Heart left ventricle (tissue), 13 donors: ENCODE measurements around the gene EPG5.

Experiments used
- CTCF ChIP-seq, 12 donors: fragments of 200-600 bp; sonication (generic) in 4 of 12; IDR thresholded peaks; one replicate each; pipeline versions ENCODE4 v1.5.0 to v1.8.0; 2018 to 2022; ENCODE audit warnings: antibody characterized with exemption in 12 of 12, mild to moderate bottlenecking in 5 of 12
- POLR2A ChIP-seq, 2 donors: fragments of 450-650 bp; IDR thresholded peaks; one replicate each; pipeline ENCODE4 v1.6.1; 2017; ENCODE audit warnings: antibody characterized with exemption in 2 of 2, mild to moderate bottlenecking in 2 of 2, moderate library complexity in 2 of 2
- donor health status: ischemic (EF 13 %, LVEDD 7.1; RV severe dilation, severe dysfunction).
- donor health status: DM: no; HTN: yes; CAD: no.
- donor health status: DM: no; HTN: no; CAD: no.
- donor health status: ischemic (EF 25% LVEDD 6.9; RV normal size, moderate dysfunction).
- donor health status: ischemic (EF 25% LVEDD 5.7; RV mildly dilated, moderate dysfunction).
- donor health status: ischemic (EF 35%, LVEDD 5.7; RV mildly dilated, moderate dysfunction).
- donor health status: nonischemic (EF 11% LVEDD 7.7; RV severe dilation, severe dysfunction).
- donor health status: DM: yes; HTN: yes; CAD: no.
- donor health status: PGD.
- donor health status: ischemic (EF 29% LVEDD 5.4; RV normal size, mild dysfunction).
- donor health status: nonischemic (EF 23%, LVEDD 6.1; RV moderate dilation, normal function).

GRCh38 chr18:46013484-46014189, 46.5 kb upstream of the EPG5 start:
- TF ChIP-seq CTCF (IDR thresholded peaks at IDR 0.05), result no peak
- no peak for TF ChIP-seq POLR2A (IDR thresholded peaks at IDR 0.05)
